Heart left ventricle (tissue), 16 donors: ENCODE measurements around the gene MICOS13. TPM values are rescaled to one million over a fixed set of nuclear protein-coding genes. Genes with fewer than 3 reads are reported as not detected.
A peak's percentile ranks its signal among the peaks of the same experiment; 100 is the strongest.

Experiments used
- ATAC-seq, 4 donors: fragments of 200-7000 bp; cut with Tn5 transposase; one replicate each; pipeline ENCODE4 v1.9.1; 2020 to 2022; ENCODE audit warnings: moderate library complexity in 4 of 4, mild to moderate bottlenecking in 3 of 4, moderate number of reproducible peaks in 1 of 4
- DNase-seq, 5 donors: peaks; one replicate each; pipeline ENCODE4 v3.0.0-alpha.2; 2020
- H3K27ac ChIP-seq, 12 donors: fragments of 200-600 bp; sonication (generic) in 4 of 12; one replicate each; pipeline versions ENCODE4 v1.5.0 to v1.8.0; 2016 to 2022; ENCODE audit warnings: mild to moderate bottlenecking in 2 of 12
- H3K27me3 ChIP-seq, 9 donors: fragments of 200-600 bp; sonication (generic) in 2 of 9; one replicate each; pipeline versions ENCODE4 v1.5.1 to v1.8.0; 2016 to 2022; ENCODE audit warnings: mild to moderate bottlenecking in 3 of 9
- H3K36me3 ChIP-seq, 9 donors: fragments of 200-600 bp; sonication (generic) in 2 of 9; one replicate each; pipeline versions ENCODE4 v1.5.0 to v1.8.0; 2018 to 2022; ENCODE audit warnings: mild to moderate bottlenecking in 2 of 9
- H3K4me1 ChIP-seq, 12 donors: fragments of 200-600 bp; sonication (generic) in 4 of 12; one replicate each; pipeline versions ENCODE4 v1.5.0 to v1.8.0; 2016 to 2022; ENCODE audit warnings: mild to moderate bottlenecking in 3 of 12
- H3K4me3 ChIP-seq, 12 donors: fragments of 200-600 bp; sonication (generic) in 4 of 12; one replicate each; pipeline versions ENCODE4 v1.5.0 to v1.8.0; 2017 to 2022; ENCODE audit warnings: mild to moderate bottlenecking in 9 of 12, moderate library complexity in 4 of 12
- H3K9me3 ChIP-seq, 12 donors: fragments of 200-600 bp; sonication (generic) in 4 of 12; one replicate each; pipeline versions ENCODE4 v1.5.0 to v1.8.0; 2016 to 2022; ENCODE audit warnings: mild to moderate bottlenecking in 1 of 12
- CTCF ChIP-seq, 12 donors: fragments of 200-600 bp; sonication (generic) in 4 of 12; IDR thresholded peaks; one replicate each; pipeline versions ENCODE4 v1.5.0 to v1.8.0; 2018 to 2022; ENCODE audit warnings: antibody characterized with exemption in 12 of 12, mild to moderate bottlenecking in 5 of 12
- POLR2A ChIP-seq, 2 donors: fragments of 450-650 bp; IDR thresholded peaks; one replicate each; pipeline ENCODE4 v1.6.1; 2017; ENCODE audit warnings: antibody characterized with exemption in 2 of 2, mild to moderate bottlenecking in 2 of 2, moderate library complexity in 2 of 2
- WGBS, 4 donors: extraction: QIAGEN DNeasy Blood & Tissue Kit in 2 of 4; methylation state at CpG; one replicate each; pipeline versions ENCODE4 v1.1.5 to v1.1.7; 2013 to 2018; 5-methylcytosine and 5-hydroxymethylcytosine counted together
- intact Hi-C, 10 donors: fragments of 100-400 bp; cut with DNase I; formaldehyde crosslinking; loops; one replicate each; pipeline versions ENCODE4 v1.11.1 to v1.14.2; 2022
- polyA plus RNA-seq, 2 donors: library from polyadenylated mRNA; stranded (reverse); fragments of 200-250 nt; gene quantifications; one replicate each; pipeline ENCODE4 v1.2.3, GENCODE V29; 2013
- total RNA-seq, 9 donors: library from RNA; depleted of rRNA in 2 of 9; stranded (reverse); fragments of >200 nt in 2 of 9; fragmentation: NEBNext Ultra II Directional in 3 of 9; extraction: Animal tissue kit (Norgen Biotek cat#: 25700) in 3 of 9; gene quantifications; one replicate each; pipeline versions ENCODE4 v1.1.0 to v1.2.4, GENCODE V29; 2016 to 2023
- donor health status: ischemic (EF 13 %, LVEDD 7.1; RV severe dilation, severe dysfunction).
- donor health status: healthy with polysubstance abuse.
- donor health status: DM: no; HTN: yes; CAD: no.
- donor health status: DM: no; HTN: no; CAD: no.
- donor health status: ischemic (EF 25% LVEDD 6.9; RV normal size, moderate dysfunction).
- donor health status: ischemic (EF 25% LVEDD 5.7; RV mildly dilated, moderate dysfunction).
- donor health status: healthy.
- donor health status: DM: yes; HTN: yes; CAD: no.
- donor health status: ischemic (EF 35%, LVEDD 5.7; RV mildly dilated, moderate dysfunction).
- donor health status: nonischemic (EF 11% LVEDD 7.7; RV severe dilation, severe dysfunction).
- donor health status: DM: yes; HTN: yes; CAD: no.
- donor health status: PGD.
- donor health status: ischemic (EF 29% LVEDD 5.4; RV normal size, mild dysfunction).
- donor health status: nonischemic (EF 23%, LVEDD 6.1; RV moderate dilation, normal function).

Gene MICOS13
- total and polyA plus RNA-seq, 11 donors: 103 to 435 (median 142) TPM

- TF ChIP-seq CTCF (IDR thresholded peaks at IDR 0.05) (no peak), POLR2A (IDR thresholded peaks at IDR 0.05) (no peak)
- 0 to 2% (median 1%) methylated on average over 26 to 58 of the region's 58 CpGs for WGBS, 4 donors
- Histone ChIP-seq H3K27ac (peak overlapping the region; percentile 56 to 98 (median 94)), H3K4me3 (peak overlapping the region; percentile 73 to 99 (median 88)), H3K9me3 (no peaks in the 10 kb centered on the region), H3K36me3 (peaks cover 0 to 13% (median 0%) of the 10 kb centered on the region in 9 donors), H3K27me3 (no peaks in the 10 kb centered on the region), H3K4me1 (peaks cover 2 to 38% (median 22%) of the 10 kb centered on the region in 12 donors)
- DNase-seq (peak in 1 of 5 donors; percentile 37), ATAC-seq (peak in 1 of 4 donors; percentile 0)
- intact Hi-C loops: no loop called here
These were observed 39.1 kb upstream of the MICOS13 start for GRCh38 chr19:5719274-5719960.

GRCh38 chr19:5718579-5719273 lies 38.4 kb upstream of the MICOS13 start:
- H3K4me3 ChIP-seq: peak overlapping the region; percentile 73 to 99 (median 88)
- intact Hi-C loops: no loop called here
- DNase-seq (no peak), ATAC-seq (no peak)
- peak overlapping the region in 10 of 12 donors; percentile 43 to 98 (median 94) for H3K27ac ChIP-seq
- no peaks in the 10 kb centered on the region for H3K9me3 ChIP-seq
- H3K36me3 ChIP-seq: peaks cover 0 to 18% (median 4%) of the 10 kb centered on the region in 9 donors
- peaks cover 2 to 38% (median 22%) of the 10 kb centered on the region in 12 donors for H3K4me1 ChIP-seq
- H3K27me3 ChIP-seq: no peaks in the 10 kb centered on the region
- no peak for TF ChIP-seq POLR2A (IDR thresholded peaks at IDR 0.05)
- TF ChIP-seq CTCF (IDR thresholded peaks at IDR 0.05): no peak
- 23 to 35% (median 29%) methylated on average over 11 of the region's 11 CpGs for WGBS, 4 donors

GRCh38 chr19:5718037-5718578 lies 37.8 kb upstream of the MICOS13 start:
- Histone ChIP-seq H3K27me3 (no peaks in the 10 kb centered on the region), H3K4me1 (peaks cover 2 to 38% (median 22%) of the 10 kb centered on the region in 12 donors), H3K27ac (peak overlapping the region in 10 of 12 donors; percentile 26 to 98 (median 70)), H3K36me3 (peaks cover 0 to 24% (median 10%) of the 10 kb centered on the region in 9 donors), H3K9me3 (no peaks in the 10 kb centered on the region), H3K4me3 (peak overlapping the region in 6 of 12 donors; percentile 73 to 99 (median 82))
- WGBS, 4 donors: 57 to 71% (median 69%) methylated on average over 14 of the region's 14 CpGs
- DNase-seq (no peak), ATAC-seq (no peak)
- intact Hi-C loops: no loop called here
- TF ChIP-seq POLR2A (IDR thresholded peaks at IDR 0.05) (no peak), CTCF (IDR thresholded peaks at IDR 0.05) (no peak)
